BJ (cell line): ENCODE results near the gene DNAH8. TPM values are rescaled to one million over a fixed set of nuclear protein-coding genes. Genes with fewer than 3 reads are reported as not detected.

Experiments
- CTCF ChIA-PET: fragments of 350-600 bp; formaldehyde crosslinking; extraction: SDS; loops from one replicate; lab custom pipeline; 2021; ENCODE audit warnings: antibody characterized with exemption, inconsistent platforms; lab: Yijun Ruan, JAX
- POLR2A ChIA-PET: fragments of 300-600 bp; sonication (Branson Sonifier 250); formaldehyde crosslinking; extraction: SDS; loops from one replicate; lab custom pipeline; 2021; ENCODE audit warnings: antibody characterized with exemption; lab: Charles Lee
- DNase-seq: peaks from one replicate; pipeline ENCODE4 v3.0.0-alpha.2; 2011; ENCODE audit warnings: low read depth
- H3K27me3 ChIP-seq: 2 replicates; pipeline ENCODE4 v1.6.0; 2011; ENCODE audit warnings: low read length; ENCODE audit not compliant: control insufficient read depth, insufficient read depth
- H3K36me3 ChIP-seq: 2 replicates; pipeline ENCODE4 v1.5.1; 2011; ENCODE audit warnings: low read length; ENCODE audit not compliant: control insufficient read depth, insufficient read depth
- H3K4me3 ChIP-seq: 2 replicates; pipeline ENCODE4 v1.5.1; 2011; ENCODE audit warnings: low read depth, mild to moderate bottlenecking, control low read depth, low read length
- polyA plus RNA-seq: library from polyadenylated mRNA; depleted of rRNA; stranded (reverse); fragments of >200 nt; gene quantifications from 2 replicates; pipeline ENCODE4 v1.2.3, GENCODE V29; 2011
- TF ChIP-seq, protein P1 (sequence below): IDR thresholded peaks from 2 replicates; pipeline ENCODE4 v1.5.1; 2011; ENCODE audit warnings: low read depth, mild to moderate bottlenecking, control low read depth, inconsistent platforms, low read length, moderate library complexity; ENCODE audit not compliant: insufficient read depth

Gene DNAH8
- polyA plus RNA-seq, 1 experiment: not detected

DNA sequence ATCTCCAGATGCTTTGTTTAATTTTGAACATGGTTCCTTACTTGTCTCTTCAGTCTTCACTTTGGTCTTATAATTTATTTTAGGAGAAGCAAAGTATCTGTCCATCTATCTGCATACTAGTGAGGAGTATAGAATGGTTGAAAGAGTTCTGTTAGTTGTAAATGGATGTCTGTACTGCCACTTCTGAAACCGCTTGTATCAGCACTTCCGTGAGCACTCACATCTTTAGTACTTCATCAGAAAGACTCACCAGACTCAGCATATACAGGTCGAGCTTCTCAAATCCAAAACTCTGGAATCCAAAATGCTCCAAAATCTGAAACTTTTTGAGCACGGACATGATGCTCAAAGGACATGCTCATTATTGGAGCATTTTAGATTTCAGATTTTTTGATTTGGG lies 191.5 kb downstream of the DNAH8 start:
- TF ChIP-seq, protein P1, sequence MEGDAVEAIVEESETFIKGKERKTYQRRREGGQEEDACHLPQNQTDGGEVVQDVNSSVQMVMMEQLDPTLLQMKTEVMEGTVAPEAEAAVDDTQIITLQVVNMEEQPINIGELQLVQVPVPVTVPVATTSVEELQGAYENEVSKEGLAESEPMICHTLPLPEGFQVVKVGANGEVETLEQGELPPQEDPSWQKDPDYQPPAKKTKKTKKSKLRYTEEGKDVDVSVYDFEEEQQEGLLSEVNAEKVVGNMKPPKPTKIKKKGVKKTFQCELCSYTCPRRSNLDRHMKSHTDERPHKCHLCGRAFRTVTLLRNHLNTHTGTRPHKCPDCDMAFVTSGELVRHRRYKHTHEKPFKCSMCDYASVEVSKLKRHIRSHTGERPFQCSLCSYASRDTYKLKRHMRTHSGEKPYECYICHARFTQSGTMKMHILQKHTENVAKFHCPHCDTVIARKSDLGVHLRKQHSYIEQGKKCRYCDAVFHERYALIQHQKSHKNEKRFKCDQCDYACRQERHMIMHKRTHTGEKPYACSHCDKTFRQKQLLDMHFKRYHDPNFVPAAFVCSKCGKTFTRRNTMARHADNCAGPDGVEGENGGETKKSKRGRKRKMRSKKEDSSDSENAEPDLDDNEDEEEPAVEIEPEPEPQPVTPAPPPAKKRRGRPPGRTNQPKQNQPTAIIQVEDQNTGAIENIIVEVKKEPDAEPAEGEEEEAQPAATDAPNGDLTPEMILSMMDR: no peak
- POLR2A ChIA-PET: no interaction called here
- no peak for DNase-seq
- CTCF ChIA-PET: no interaction called here
- Histone ChIP-seq H3K4me3 (no peak overlapping the region), H3K27me3 (no peaks in the 10 kb centered on the region), H3K36me3 (no peaks in the 10 kb centered on the region)

DNA sequence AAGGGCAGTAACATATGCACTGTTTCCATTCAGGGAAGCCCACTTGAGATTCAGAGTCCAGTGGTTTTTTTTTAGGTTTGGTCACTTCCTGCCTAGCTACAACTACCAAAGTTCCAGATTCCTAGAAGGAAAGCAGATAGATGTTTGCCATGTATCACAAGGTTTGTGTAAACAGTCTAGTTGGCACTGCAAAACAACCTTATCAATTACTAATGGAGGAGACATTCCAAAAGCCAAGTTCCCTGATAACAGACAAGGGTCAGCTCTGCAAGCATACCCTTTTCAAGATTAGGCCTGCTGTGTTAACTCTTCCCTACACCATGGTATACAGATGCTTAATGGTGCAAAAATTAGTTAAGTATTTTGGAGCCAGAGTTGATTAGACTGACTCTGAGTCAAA lies 192.2 kb downstream of the DNAH8 start:
- no peak overlapping the region for H3K4me3 ChIP-seq
- no peaks in the 10 kb centered on the region for H3K36me3 ChIP-seq
- TF ChIP-seq, protein P1: no peak
- ChIA-PET POLR2A (no interaction called here), CTCF (no interaction called here)
- DNase-seq: no peak
- no peaks in the 10 kb centered on the region for H3K27me3 ChIP-seq

DNA sequence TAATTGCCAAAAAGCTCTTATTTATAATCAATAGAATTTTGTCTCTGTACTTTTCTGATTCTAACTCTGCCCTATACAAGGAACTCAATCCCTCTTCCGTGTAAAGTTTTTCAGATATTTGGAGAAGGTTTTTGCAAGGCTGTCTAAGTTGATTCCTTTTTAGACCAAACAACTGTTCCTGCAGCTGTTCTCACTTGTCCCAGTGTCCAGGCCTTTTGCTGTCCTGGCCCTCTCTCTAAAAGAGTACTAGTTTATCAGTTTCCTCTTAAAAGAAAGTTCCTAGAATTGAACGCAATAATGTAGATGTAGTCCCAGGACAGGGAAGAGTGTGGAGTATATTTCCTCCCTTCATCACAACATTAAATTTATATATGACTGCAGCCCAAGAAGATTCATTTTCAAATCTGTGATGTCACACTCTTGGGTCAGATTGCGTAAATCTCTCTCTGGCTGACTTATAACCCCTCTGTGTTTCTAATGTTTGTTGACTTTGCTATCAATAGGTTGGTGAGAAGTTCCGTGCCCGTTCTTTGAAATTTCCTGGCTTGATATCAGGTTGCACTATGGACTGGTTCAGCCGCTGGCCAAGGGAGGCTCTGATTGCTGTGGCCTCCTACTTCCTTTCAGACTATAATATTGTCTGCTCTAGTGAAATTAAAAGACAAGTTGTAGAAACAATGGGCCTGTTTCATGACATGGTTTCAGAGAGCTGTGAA lies 194.1 kb downstream of the DNAH8 start:
- Histone ChIP-seq H3K27me3 (no peaks in the 10 kb centered on the region), H3K36me3 (no peaks in the 10 kb centered on the region), H3K4me3 (no peak overlapping the region)
- DNase-seq: no peak
- CTCF ChIA-PET: no interaction called here
- TF ChIP-seq, protein P1: no peak
- POLR2A ChIA-PET: no interaction called here

DNA sequence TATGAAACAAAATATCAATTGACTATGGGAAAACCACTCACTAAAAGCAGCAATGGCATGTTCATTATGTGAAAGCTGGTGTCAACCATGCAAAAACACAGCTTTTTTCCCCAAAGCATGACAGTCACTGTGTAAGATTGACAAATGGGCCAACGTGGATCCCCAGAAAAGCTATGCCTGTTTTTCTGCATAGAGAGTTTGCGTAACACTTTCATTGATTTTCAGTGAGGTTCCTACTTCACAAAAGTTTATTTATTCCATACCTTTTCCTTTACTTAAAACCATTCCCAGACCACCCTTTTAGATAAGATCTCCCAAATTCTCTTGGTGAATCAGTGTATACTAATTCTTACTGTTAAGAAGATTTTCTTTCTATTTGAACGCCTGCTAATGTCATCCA lies 195.1 kb downstream of the DNAH8 start:
- POLR2A ChIA-PET: no interaction called here

DNA sequence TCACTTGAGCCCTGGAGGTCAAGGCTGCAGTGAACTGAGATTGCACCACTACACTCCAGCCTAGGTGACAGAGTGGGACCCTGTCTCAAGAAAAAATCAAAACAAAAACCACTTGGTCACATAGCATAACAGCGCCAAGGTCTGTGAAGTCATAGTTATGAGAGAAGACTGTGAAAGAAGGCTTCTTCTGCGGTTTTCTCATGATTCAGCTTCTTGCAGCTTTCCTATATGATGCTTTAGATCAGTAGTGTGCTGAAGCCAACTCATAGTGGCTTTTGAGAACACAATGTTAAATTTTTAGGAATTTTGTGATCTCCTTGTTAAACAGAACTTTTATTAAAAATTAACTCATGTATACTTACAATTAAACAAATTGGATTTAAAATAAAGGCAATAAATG lies 197.3 kb downstream of the DNAH8 start:
- ChIA-PET POLR2A (no interaction called here), CTCF (no interaction called here)
- Histone ChIP-seq H3K4me3 (no peak overlapping the region), H3K36me3 (no peaks in the 10 kb centered on the region), H3K27me3 (no peaks in the 10 kb centered on the region)
- TF ChIP-seq, protein P1: no peak
- DNase-seq: no peak

More for the DNA sequence above, 195.1 kb downstream of the DNAH8 start:
- Histone ChIP-seq H3K27me3 (no peaks in the 10 kb centered on the region), H3K36me3 (no peaks in the 10 kb centered on the region), H3K4me3 (no peak overlapping the region)
- no peak for DNase-seq
- CTCF ChIA-PET: no interaction called here
- TF ChIP-seq, protein P1: no peak
